Stimulated activated CD4-positive, alpha-beta T cell treated with anti-CD3 and anti-CD28 coated beads, Interleukin-4, amount 100 ng/mL, for 24 hours (primary cell): Measurements from ENCODE around the gene BCAS3.

Experiments
- DNase-seq: peaks from one replicate; pipeline ENCODE4 v3.0.0-alpha.2; 2020

Gene BCAS3

GRCh38 chr17:61280851-61281250, 603.2 kb downstream of the BCAS3 start:
- no peak for DNase-seq

- no peak for DNase-seq
These were observed 604.7 kb downstream of the BCAS3 start for GRCh38 chr17:61282377-61282776.

- no peak for DNase-seq
These were observed 605.4 kb downstream of the BCAS3 start for GRCh38 chr17:61283043-61283442.

GRCh38 chr17:61284174-61284573, 606.5 kb downstream of the BCAS3 start:
- no peak for DNase-seq

- DNase-seq: no peak
These were observed 607.1 kb downstream of the BCAS3 start for GRCh38 chr17:61284746-61285145.

GRCh38 chr17:61285526-61286320, 608.1 kb downstream of the BCAS3 start:
- DNase-seq: peak; percentile 4

GRCh38 chr17:61286449-61286848, 608.8 kb downstream of the BCAS3 start:
- DNase-seq: no peak

- DNase-seq: no peak
These were observed 612.0 kb downstream of the BCAS3 start for GRCh38 chr17:61289408-61290385.

GRCh38 chr17:61291451-61292285, 614.0 kb downstream of the BCAS3 start:
- DNase-seq: no peak

- no peak for DNase-seq
These were observed 616.6 kb downstream of the BCAS3 start for GRCh38 chr17:61294286-61294685.

GRCh38 chr17:61294777-61295176, 617.1 kb downstream of the BCAS3 start:
- no peak for DNase-seq

GRCh38 chr17:61296058-61296457, 618.4 kb downstream of the BCAS3 start:
- DNase-seq: no peak

GRCh38 chr17:61299517-61300513, 622.2 kb downstream of the BCAS3 start:
- no peak for DNase-seq

GRCh38 chr17:61302953-61303816, 625.5 kb downstream of the BCAS3 start:
- no peak for DNase-seq

GRCh38 chr17:61303817-61304096, 626.1 kb downstream of the BCAS3 start:
- DNase-seq: no peak

- no peak for DNase-seq
These were observed 627.4 kb downstream of the BCAS3 start for GRCh38 chr17:61305024-61305423.

GRCh38 chr17:61306003-61306402, 628.4 kb downstream of the BCAS3 start:
- no peak for DNase-seq

GRCh38 chr17:61307905-61308886, 630.5 kb downstream of the BCAS3 start:
- no peak for DNase-seq
